Stimulated activated CD4-positive, alpha-beta T cell treated with anti-CD3 and anti-CD28 coated beads, Interleukin-4, amount 100 ng/mL, for 24 hours (primary cell): ENCODE results near the gene ZNF692.

Experiments used
- DNase-seq: peaks from one replicate; pipeline ENCODE4 v3.0.0-alpha.2; 2020

The ZNF692 gene

DNA sequence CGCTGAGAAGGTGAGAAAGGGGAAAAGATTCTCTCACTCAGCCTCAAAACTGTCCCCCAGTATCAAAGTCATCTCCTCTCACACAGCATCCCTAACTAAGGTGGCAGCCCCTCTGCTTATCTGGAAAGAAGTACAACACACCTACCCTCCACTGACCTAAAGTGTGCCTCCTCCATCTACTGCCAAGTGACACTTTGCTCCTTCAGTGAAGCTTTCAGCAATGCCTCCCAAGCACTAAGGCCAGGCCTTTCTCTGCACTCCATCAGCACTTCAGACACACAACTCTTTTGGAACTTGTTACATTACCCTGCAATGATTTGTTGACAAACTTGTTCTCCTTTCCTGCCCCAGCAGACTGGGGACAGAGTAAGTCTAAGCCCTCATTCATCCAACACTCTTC is 34.6 kb downstream of the ZNF692 start:
- DNase-seq = no peak

DNA sequence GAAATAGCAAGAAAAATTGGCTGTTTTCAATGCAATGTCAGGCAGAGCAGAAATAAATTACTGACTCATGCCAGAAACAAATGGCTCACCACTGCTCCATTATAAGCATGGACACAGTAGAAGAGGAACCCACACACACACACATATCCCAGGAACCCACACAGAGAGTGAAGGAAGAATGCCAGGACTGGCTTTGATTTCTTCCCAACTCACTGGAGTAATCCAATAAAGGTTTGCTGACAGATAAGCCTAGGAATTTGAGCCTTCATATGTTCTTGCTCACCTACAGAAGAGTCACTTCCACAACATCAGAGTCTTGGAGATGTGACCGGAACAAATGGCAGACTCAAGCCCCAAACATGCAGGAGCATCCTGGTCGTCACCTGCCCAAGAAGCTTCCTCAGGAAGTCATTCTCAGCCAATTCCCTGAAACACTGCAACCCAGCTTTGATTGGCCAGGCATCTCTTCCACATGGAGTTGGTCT is 35.3 kb downstream of the ZNF692 start:
- DNase-seq = no peak

DNA sequence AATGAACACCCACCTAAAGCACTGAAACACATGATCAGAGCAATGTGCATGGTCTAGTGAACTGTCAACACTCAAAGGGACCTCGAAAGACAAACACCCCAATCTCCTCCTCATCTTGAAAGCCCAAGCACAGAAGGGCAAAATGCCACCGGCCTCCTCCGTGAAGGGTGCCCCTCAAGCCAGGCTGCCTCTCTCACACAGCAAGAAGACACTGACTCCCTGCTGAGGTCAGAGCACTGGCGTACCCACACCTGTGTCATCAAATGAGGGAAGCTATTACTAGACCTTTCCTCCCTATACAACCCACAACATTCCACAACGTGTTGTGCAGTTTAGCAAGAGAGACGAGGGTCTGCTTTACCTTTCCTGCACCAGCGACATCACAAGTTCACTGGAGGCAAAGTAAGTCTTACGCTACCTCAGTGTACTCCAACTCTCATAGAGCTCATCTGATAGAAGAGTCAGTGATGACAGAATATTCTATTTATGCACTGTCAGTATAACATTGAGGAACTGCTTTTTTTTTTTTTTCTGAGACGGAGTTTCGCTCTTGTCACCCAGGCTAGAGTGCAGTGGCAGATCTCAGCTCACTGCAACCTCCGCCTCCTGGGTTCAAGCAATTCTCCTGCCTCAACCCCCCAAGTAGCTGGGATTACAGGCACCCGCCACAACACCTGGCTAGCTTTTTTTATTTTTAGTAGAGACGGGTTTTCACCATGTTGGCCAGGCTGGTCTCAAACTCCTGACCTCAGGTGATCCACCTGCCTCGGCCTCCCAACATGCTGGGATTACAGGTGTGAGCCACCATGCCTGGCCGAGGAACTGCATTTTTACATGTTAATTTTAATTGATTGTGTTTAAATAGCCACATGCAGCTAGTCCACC is 36.5 kb downstream of the ZNF692 start:
- no peak for DNase-seq

DNA sequence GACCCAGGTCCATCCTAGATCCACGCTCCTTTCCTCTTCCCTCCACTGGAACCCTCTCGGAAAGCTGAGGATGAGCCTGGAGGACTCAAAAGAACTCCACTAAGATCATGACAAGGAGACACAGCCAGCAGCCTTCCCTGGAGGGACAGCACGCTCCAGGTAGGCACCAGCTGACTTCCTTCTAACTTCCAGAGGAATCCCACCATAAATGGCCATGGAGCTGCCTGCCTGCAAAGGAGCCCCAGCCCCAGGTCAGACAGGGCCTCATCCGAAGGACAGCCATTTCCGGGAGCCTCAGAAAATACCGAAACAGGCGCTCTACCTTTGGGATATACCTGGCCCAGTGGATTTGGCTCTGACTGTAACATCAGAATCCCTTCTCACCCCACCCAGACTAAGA is 37.2 kb downstream of the ZNF692 start:
- DNase-seq = no peak

DNA sequence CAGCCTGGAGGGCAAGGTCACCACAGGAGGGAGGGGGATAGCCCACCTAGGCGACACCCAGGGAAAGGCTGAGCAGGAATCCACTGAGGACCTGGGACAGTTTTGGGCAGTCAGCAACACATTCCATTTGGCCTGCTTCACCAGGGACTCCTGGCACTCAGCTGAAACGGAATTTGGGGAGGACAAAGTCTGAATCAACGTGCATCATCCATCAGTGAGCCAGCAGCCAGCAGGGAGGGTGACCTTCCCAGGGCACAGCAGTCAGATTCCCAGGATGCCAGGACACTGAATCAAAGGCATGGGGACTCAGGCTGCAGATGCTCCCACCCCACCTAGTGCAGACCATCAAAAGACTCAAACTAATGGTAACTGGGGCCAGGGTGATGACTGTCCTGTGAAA is 37.8 kb downstream of the ZNF692 start:
- DNase-seq = no peak

DNA sequence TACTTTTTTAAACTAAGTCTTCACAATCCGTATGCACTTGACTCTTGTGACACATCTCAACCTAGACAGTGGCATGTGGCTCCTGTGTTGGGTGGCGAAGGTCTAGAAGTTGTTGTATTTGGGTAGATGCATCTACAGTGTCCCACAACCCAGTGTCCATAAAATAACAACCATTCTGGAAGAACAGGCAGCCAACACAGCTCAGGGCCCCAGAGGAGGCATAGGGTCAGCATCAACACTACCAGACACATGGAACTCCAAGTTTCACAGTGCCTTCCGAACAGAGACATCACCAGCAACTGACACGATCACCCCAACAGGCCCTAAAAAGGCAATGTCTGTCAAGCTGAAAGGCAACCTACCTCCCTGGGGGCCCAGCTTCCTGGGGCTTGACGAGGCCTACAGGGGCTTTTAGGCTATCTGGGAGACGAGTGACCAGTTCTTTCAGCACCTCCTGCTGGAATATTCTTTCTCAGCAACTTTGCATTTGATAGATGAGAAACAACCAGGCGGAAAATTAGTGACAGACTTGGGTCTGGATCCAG is 38.8 kb downstream of the ZNF692 start:
- DNase-seq = no peak

DNA sequence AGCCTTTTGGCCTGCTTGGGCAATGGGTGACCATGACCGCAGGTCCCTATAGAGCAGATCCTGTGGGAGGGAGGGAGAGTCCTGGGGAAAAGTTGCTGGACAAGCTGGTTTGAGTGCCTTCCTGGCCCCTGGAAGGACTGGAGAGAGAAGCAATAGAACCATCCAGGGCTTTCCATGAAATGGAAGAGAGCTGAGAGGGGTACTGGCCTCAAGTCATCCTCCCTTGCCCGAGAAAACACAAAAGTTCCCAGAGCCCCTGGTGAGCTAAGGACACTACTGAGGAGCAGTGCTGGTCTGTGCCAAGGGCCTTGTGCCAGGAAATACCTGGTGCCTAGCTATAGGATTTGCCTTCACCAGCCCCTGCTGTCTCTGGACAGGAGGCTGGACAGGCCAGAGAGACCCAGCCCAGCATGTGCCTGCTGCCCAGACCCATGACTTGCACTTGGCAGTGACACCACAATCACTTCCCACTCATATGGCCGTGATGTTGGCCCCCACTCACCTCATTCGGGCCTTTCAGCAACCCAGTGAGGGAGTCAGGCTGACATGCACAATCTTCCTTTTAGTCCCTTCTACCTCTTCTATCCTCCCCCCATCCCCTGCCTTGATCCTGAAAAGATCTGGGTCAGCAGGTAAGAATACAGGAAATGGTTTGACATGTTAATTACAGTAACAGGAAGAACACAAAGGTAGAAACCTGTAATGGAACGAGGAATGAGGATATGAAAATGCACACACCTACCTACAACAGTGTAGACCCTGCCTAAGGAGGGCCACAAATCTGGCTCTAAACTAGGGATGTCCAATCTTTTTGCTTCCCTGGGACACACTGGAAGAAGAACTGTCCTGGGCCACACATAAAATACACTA is 40.1 kb downstream of the ZNF692 start:
- DNase-seq = no peak

DNA sequence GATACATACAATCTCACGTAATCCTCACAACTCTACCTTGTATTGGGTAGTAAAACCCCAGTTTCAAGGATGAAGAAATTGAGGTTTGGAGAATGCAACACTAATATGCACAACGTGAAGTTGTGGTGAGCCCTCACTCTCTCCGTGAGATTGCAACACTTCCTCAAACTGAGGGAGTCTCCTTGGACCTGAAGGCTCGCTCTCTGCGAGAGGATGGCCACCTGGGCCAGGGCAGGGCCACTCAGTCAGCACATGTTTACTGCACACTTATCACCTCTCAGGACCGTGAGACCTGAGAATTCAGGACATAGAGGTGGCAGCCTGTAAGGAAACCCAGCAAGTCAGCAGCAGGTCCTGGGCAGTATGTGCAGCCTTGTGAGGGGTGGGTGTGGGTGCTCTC is 41.8 kb downstream of the ZNF692 start:
- no peak for DNase-seq

DNA sequence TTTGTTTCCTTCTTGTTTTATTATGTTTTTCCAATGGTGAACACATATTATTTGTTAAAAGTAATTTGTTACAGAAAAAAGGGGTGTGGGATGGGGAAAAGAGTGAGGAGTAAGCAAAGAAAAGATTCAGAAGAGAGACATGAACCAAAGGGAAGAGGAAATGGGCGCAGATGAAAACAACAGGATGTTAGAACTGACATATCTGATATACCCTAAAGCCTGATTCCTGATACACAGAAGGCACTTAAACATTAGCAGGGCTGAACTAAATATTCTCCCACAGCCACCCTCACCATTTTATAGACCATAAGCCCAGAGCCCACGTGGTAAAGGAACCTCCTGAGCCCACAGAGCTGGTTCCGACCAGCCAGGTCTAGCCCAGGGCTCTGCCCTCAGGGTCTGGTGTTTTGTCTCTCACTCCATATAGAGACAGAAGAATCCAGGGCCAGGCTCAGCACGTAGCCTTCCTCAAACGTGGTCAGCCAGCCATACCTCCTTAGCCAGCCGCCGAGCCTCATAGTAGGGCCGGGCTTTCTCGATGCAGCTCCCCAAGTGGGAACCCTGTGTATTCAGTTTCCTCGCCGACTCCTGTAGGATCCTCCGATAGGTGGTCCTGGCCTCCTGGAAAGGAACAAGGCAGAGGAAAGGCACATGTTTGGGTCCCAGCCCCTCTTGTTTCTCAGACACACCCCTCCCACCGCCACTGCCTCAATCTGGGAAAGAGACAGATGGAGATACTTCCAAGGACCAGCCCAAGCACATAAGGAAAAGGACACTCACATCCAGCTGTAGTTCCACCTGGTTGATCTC is 42.6 kb downstream of the ZNF692 start:
- no peak for DNase-seq

DNA sequence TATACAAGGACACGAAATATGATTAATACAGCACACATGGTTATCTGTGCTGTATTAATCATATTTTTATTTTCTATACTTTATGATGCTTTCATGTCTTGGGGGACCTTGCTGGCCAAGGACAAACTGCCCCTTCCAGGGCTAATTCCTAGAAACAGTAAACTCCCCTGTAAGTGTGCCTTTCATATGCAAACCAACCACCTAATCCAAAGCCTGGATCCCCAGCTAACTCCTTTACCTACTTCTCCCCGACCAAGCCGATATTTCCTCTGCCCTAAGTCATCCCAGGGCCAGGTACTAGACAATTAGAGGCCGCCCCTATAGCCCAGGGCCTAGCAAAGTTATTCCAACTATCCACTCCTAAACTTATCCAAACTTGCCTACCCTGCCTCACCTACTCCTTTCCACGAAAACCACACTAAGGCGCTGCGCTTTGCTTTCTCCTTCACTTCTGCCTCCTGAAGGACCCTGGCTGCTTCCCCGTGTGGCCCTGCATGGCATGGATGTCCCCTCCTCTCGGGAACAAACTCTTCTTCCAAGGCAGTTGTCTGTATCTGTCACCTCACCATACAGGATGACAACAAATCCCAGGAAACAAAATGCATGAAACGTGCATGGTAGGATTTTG is 43.4 kb downstream of the ZNF692 start:
- no peak for DNase-seq

DNA sequence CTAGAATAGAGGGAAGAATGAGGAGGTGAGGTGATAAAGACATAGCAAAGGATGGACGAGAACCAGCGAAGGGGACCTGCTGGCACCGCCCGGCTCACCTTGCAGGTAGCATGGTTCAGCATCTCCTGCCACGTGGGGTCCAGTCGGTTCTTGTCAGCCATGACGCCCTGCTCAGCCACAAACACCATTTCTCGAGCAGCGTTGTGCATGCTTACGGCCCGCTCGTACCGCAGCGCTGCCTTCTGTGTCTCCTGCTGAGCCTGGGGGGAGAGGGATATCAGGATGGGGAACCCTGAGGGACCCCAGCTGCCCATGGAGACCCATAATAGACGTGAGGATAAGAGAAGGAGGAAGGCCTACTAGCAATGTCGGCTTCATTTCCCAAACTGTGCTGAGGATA is 44.5 kb downstream of the ZNF692 start:
- DNase-seq = no peak

DNA sequence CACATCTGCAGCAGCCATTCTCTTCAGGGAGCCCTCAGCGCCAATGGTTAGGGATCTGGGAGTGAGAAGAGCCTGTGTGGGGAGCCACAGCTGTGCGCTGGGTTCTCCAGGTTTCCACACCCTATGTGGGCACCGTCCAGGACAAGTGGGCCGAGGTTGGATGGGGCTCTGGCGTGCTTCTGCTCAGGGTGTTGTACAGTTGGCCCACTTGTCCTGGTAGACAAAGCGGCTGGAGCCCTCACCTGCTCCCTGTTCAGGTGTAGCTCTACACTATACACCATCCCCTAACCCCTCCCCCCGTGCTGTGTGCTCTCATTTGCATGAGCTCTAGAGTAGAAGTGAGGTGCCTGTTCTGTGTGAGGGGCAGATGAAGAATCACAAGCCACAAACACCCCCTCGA is 45.3 kb downstream of the ZNF692 start:
- DNase-seq = no peak

DNA sequence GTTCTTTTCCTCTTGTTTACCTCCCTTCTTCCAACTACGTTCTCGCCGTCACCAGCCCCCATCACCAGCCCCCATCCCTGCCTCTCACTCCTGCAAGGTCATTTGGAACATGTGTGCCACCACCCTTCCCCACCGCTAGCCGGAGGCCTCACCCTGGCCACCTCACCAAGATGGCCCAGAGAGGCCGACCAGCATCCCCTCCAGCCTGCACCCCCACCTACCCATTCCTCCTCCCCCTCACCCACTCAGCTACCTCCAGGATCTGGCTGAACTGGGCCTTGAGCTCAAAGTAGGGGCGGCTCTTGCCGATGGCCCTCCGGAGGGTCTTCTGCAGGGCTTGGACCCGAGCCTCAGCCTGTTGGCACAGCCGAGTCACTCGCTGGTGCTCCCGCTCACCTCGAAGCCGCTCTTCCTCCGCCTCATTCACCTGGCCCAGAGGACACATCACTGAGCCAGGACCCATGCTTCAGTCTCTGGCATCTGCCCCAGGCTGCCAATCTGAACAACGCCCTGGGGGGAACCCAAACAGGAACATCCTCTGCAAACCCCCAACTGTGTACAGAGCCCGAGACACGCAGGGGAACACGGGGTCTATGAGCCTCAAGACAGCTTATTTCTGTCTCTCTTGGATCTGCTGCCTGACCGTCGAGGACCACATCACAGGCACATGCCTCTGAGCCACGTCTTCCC is 46.0 kb downstream of the ZNF692 start:
- DNase-seq = no peak

DNA sequence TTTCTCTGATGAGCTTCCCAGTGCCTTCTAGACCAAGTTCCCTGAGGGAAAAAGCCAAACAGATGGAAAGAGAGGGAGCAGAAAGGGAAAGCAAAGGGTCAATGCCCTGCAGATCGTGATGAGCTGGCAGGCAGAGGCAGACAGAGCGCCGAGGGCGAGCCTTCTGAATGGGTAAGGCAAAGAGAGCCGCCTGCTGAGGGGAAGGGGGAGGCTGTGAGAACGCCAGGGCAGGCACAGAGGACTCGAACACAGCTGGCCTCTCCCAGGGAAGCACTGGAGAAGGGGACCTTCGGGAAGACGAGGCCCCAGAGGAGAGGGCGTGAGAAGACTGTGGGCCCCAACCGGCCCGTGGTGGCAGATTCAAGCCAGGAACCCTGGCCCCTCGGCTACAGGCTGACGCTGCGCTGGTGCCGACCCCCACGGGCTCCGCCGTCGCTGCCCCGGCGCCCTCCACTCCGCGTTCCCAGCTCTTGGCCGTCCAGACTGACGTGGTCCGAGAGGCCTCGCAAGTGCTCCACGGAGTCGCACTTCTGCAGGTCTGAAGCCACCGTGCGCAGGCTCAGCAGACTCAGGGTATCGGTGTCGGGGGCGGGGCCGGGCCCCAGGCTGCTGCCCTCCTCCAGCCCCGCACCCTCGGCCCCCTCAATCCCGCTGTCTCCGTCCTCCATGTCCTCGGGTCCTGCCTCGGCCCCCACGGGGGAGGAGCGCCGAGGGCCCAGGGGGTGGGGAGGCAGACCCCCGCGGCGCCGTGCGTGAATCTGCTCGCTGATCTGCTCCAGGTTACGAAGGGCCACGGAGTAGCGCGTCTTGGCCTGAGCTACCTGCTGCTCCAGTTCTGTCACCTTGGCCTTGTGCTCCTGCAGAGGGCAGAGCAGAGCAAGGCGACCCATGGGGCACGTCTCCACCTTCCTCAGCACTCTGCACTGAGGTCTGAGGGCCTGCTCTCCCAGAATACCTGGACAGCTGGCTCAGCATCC is 47.1 kb downstream of the ZNF692 start:
- no peak for DNase-seq

DNA sequence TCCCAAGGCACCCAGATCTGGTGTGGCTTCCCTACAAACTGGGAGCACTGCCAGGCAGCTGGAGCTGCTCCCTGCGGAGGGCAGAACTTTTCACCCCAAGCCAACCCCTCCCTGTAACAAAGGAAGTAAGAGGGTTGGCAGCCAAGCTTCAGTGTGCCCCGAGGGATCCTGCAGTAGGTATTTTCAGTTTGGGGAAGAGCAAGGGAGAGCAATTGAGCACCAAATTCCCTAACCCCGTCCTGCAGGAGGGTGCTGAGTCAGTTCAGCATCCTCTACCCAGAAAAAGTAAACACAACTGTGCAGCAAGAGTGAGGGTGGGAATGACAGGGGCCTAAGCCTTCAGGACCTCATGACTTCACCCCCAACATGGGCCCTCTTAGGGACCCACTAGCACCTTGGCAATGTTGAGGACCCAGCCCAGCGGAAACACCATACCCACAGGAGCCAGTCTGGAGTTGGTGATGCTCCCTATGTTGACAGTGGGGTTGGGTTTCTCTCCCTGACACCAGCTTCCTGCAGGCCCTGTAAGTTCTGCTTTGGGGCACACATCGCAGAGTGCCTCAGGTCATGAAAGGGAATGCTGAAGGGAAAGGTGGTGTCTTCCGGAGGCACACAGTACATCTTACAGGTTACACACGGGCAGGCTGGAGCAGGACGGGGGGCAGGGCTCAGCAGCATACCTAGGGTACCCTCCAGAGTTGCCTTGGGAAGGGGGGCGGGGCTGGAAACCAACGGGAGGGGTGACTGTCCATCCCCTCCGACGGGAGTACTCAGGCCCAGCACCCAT is 48.0 kb downstream of the ZNF692 start:
- DNase-seq = no peak

DNA sequence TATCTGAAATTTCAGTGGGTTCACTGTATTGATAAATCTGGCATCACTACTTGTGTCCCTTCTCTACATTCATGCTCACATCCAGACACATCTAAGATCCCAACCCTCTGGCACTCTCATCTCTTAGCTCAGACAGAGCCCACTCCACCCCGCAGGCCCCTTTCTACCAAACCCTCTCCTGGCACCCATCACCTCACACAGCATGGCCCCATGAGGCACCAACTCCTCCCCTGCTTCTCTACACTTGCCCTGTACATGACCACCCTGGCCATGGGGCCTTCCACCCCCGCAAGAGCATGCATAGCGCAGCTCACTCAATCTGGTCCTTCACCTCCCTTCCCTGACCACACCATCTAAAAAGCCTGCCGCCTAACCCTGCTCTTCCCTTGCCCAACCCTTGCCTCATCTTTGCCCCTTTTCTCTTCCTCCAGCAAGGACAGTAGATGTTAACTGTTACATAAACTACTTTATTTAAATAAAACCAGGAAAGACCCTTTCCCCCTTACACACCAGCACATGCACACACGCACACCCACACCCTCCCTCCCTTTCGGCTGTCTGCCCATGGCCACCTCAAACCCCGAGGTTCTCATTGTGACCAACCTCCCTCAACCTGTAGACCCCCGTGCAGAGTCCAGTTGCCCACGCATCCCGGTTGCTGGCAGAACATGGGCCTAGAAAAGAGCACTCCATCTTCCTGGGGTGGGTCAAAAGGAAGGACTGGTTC is 48.7 kb downstream of the ZNF692 start:
- DNase-seq = no peak

DNA sequence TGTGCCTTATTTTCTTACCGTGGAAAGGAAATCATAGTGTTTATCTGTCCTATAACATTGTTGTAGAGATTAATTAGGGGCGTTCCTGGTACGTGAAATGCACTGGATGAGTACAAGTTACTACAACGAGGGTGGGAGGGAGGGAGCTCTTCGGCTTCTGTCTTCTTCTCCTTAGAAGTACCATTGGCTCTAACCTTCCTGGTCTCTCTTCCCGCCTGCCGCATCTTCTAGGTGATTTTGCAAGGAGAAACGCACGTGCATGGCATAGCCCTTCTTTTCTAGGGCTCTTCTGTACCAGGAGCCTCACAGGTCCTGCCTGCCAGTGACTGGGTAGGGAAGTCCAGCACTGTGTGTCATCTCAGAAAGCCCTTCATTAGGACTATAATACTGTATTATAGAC is 50.0 kb downstream of the ZNF692 start:
- DNase-seq = no peak

DNA sequence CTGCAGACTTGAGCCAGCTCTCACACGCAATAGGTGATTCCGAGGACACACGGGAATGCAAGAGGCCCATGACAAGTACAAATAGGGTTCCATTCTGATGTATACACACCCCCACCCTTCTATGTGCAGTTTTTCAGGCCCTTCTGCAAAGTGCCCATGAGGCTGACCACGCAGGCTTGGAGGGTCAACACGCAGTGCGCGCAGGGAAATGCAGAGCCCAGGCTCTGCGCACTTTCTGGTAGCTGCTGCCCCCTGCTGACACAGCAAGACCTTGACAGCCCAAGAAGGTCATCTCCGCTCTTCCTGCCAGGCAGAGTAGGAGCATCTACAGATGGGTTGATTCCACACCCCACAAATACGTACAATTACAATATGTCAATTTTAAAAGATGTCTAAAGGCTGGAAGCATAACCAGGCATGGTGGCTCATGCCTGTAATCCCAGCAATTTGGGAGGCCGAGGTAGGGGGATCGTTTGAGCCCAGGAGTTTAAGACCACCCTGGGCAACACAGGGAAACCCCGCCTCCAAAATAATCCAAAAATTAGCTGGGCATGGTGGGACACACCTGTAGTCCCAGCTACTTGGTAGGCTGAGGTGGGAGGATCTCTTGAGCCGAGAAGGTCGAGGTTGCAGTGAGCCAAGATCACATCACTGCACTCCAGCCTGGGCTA is 51.7 kb downstream of the ZNF692 start:
- DNase-seq = peak; percentile 52
